CD14-positive monocyte (primary cell): ENCODE measurements around the gene WDR55. TPM values are rescaled to one million over a fixed set of nuclear protein-coding genes. Genes with fewer than 3 reads are reported as not detected.
"Not testable (repeated sequence)": the region's sequence is repeated elsewhere in the genome, so short reads cannot be mapped to it uniquely, and the experiment has no call there.

Source experiments
- DNase-seq, 3 donors: peaks; one replicate each; pipeline ENCODE4 v3.0.0-alpha.2; 2011 to 2022
- H2AFZ ChIP-seq: 2 replicates; pipeline ENCODE4 v1.6.0; 2012; ENCODE audit warnings: mild to moderate bottlenecking, low read depth, low read length, inconsistent platforms; ENCODE audit not compliant: insufficient read depth, poor library complexity, severe bottlenecking
- H3K27ac ChIP-seq, 2 donors: 1 replicate in 1 of 2; 2 replicates in 1 of 2; pipeline ENCODE4 v1.5.1; 2012 to 2013; ENCODE audit warnings: low read length in 2 of 2, control low read depth in 1 of 2, inconsistent platforms in 1 of 2, low read depth in 1 of 2, mild to moderate bottlenecking in 1 of 2
- H3K27me3 ChIP-seq, 2 donors: one replicate each; pipeline versions ENCODE4 v1.6.0 to v1.6.1; 2011 to 2013; ENCODE audit warnings: low read length in 2 of 2; ENCODE audit not compliant: control insufficient read depth in 2 of 2, insufficient read depth in 2 of 2
- H3K36me3 ChIP-seq, 2 donors: replicated peaks in 1 of 2; 1 replicate in 1 of 2; 2 replicates in 1 of 2; pipeline versions ENCODE4 v1.5.1 to v1.6.1; 2012 to 2013; ENCODE audit warnings: low read length in 2 of 2, control low read depth in 1 of 2, inconsistent platforms in 1 of 2, mild to moderate bottlenecking in 1 of 2; ENCODE audit not compliant: insufficient read depth in 2 of 2, control insufficient read depth in 1 of 2
- H3K4me1 ChIP-seq, 2 donors: 1 replicate in 1 of 2; 2 replicates in 1 of 2; pipeline versions ENCODE4 v1.5.1 to v1.6.1; 2012 to 2013; ENCODE audit warnings: low read length in 2 of 2, control low read depth in 1 of 2, inconsistent platforms in 1 of 2, mild to moderate bottlenecking in 1 of 2, moderate library complexity in 1 of 2; ENCODE audit not compliant: insufficient read depth in 2 of 2, control insufficient read depth in 1 of 2
- H3K4me2 ChIP-seq: replicated peaks from 2 replicates; pipeline ENCODE3; 2012; ENCODE audit warnings: low read length, moderate library complexity, mild to moderate bottlenecking; ENCODE audit not compliant: poor library complexity, severe bottlenecking; ENCODE audit errors: extremely low read depth
- H3K4me3 ChIP-seq, 3 experiments: fragments of 200-600 bp in 1 of 3; sonication (generic) in 1 of 3; replicated peaks in 1 of 3; 1 replicate in 2 of 3; 2 replicates in 1 of 3; pipeline ENCODE4 v1.5.1; 2011 to 2013; ENCODE audit warnings: low read length in 3 of 3, mild to moderate bottlenecking in 3 of 3, control low read depth in 2 of 3, low read depth in 2 of 3, inconsistent platforms in 1 of 3, moderate library complexity in 1 of 3
- H3K79me2 ChIP-seq: 2 replicates; pipeline ENCODE4 v1.6.0; 2012; ENCODE audit warnings: mild to moderate bottlenecking, control low read depth, inconsistent platforms, low read length, moderate library complexity; ENCODE audit not compliant: insufficient read depth
- H3K9ac ChIP-seq: 2 replicates; pipeline ENCODE4 v1.6.0; 2017; ENCODE audit warnings: low read length, mild to moderate bottlenecking; ENCODE audit not compliant: insufficient read depth, poor library complexity, severe bottlenecking
- H3K9me3 ChIP-seq, 2 donors: replicated peaks in 1 of 2; 1 replicate in 1 of 2; 2 replicates in 1 of 2; pipeline versions ENCODE4 v1.5.1 to v1.6.1; 2012 to 2013; ENCODE audit warnings: low read length in 2 of 2, control low read depth in 1 of 2; ENCODE audit not compliant: control insufficient read depth in 1 of 2, insufficient read depth in 1 of 2
- H4K20me1 ChIP-seq: 2 replicates; pipeline ENCODE4 v1.6.0; 2012; ENCODE audit warnings: mild to moderate bottlenecking, low read length, control low read depth, moderate library complexity; ENCODE audit not compliant: insufficient read depth
- H3K27ac Mint-ChIP-seq, 7 donors: one replicate each; pipeline ENCODE4 v1.8.0; 2020; ENCODE audit warnings: mild to moderate bottlenecking in 7 of 7, mixed read lengths in 7 of 7, moderate library complexity in 6 of 7, inconsistent platforms in 2 of 7
- H3K27me3 Mint-ChIP-seq, 3 donors: one replicate each; pipeline ENCODE4 v1.8.0; 2021 to 2022; ENCODE audit warnings: low read depth in 3 of 3, mild to moderate bottlenecking in 3 of 3, mixed read lengths in 3 of 3, moderate library complexity in 3 of 3, inconsistent platforms in 1 of 3
- H3K36me3 Mint-ChIP-seq, 2 donors: one replicate each; pipeline ENCODE4 v1.8.0; 2020; ENCODE audit warnings: mixed read lengths in 2 of 2, inconsistent platforms in 1 of 2, mild to moderate bottlenecking in 1 of 2
- H3K4me1 Mint-ChIP-seq: one replicate; pipeline ENCODE4 v1.8.0; 2020; ENCODE audit warnings: mild to moderate bottlenecking, mixed read lengths
- H3K4me3 Mint-ChIP-seq, 2 donors: one replicate each; pipeline ENCODE4 v1.8.0; 2020; ENCODE audit warnings: mild to moderate bottlenecking in 2 of 2, mixed read lengths in 2 of 2, moderate library complexity in 1 of 2
- H3K9me3 Mint-ChIP-seq, 7 donors: one replicate each; pipeline ENCODE4 v1.8.0; 2020 to 2022; ENCODE audit warnings: mixed read lengths in 7 of 7, mild to moderate bottlenecking in 6 of 7, moderate library complexity in 6 of 7, inconsistent platforms in 2 of 7
- WGBS: methylation state at CpG from one replicate; pipeline ENCODE4 v1.1.5; 2013; ENCODE audit warnings: missing lambda C conversion rate; ENCODE audit not compliant: insufficient coverage; 5-methylcytosine and 5-hydroxymethylcytosine counted together
- intact Hi-C, 2 donors: fragments of 100-400 bp; cut with micrococcal nuclease; formaldehyde crosslinking; loops; one replicate each; pipeline versions ENCODE4 v1.15.0 to v1.15.1; 2023
- polyA plus RNA-seq, 3 donors: library from polyadenylated mRNA; depleted of rRNA in 1 of 3; unstranded in 2 of 3; stranded (reverse) in 1 of 3; fragments of 300-500 nt in 2 of 3; fragments of >200 nt in 1 of 3; fragmentation: Illumina TruSeq in 2 of 3; gene quantifications; 1 replicate in 2 of 3; 2 replicates in 1 of 3; pipeline ENCODE4 v1.2.3, GENCODE V29; 2012 to 2021
- TF ChIP-seq, protein P1 (sequence below): fragments of 200-600 bp; IDR thresholded peaks from one replicate; pipeline ENCODE4 v1.8.0; 2022; ENCODE audit warnings: antibody characterized with exemption, mild to moderate bottlenecking

WDR55 gene
- polyA plus RNA-seq, 3 donors: 11.2 to 36.8 (median 13.3) TPM

GRCh38 chr5:140718266-140718592, 53.5 kb downstream of the WDR55 start:
- no peak overlapping the region for H3K9ac ChIP-seq
- Mint-ChIP-seq H3K36me3 (no peaks in the 10 kb centered on the region), H3K4me1 (peaks cover 2% of the 10 kb centered on the region), H3K4me3 (no peak overlapping the region), H3K27me3 (peaks cover 4 to 11% (median 7%) of the 10 kb centered on the region in 3 donors), H3K9me3 (peaks cover 0 to 4% (median 2%) of the 10 kb centered on the region in 7 donors), H3K27ac (peak overlapping the region in 2 of 7 donors; percentile 34 to 51)
- no peak for DNase-seq
- no peaks in the 10 kb centered on the region for H3K79me2 ChIP-seq
- H2AFZ ChIP-seq: no peak overlapping the region
- no peaks in the 10 kb centered on the region for H3K36me3 ChIP-seq
- WGBS: 90% methylated on average over 5 of the region's 7 CpGs
- intact Hi-C loops: loop anchor here (10.0 kb wide), 2 partner anchors 153 to 353 kb away; partner anchors contain the start of genes APBB3 (in 1 of the 2), SLC35A4 (in 1 of the 2) and SLC4A9 (in 1 of the 2)
- no peaks in the 10 kb centered on the region for H3K4me1 ChIP-seq
- H3K9me3 ChIP-seq: no peaks in the 10 kb centered on the region
- TF ChIP-seq, protein P1, sequence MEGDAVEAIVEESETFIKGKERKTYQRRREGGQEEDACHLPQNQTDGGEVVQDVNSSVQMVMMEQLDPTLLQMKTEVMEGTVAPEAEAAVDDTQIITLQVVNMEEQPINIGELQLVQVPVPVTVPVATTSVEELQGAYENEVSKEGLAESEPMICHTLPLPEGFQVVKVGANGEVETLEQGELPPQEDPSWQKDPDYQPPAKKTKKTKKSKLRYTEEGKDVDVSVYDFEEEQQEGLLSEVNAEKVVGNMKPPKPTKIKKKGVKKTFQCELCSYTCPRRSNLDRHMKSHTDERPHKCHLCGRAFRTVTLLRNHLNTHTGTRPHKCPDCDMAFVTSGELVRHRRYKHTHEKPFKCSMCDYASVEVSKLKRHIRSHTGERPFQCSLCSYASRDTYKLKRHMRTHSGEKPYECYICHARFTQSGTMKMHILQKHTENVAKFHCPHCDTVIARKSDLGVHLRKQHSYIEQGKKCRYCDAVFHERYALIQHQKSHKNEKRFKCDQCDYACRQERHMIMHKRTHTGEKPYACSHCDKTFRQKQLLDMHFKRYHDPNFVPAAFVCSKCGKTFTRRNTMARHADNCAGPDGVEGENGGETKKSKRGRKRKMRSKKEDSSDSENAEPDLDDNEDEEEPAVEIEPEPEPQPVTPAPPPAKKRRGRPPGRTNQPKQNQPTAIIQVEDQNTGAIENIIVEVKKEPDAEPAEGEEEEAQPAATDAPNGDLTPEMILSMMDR: no peak
- H4K20me1 ChIP-seq: no peaks in the 10 kb centered on the region
- peaks cover 0 to 3% of the 10 kb centered on the region in 2 donors for H3K27me3 ChIP-seq
- no peak overlapping the region for H3K4me3 ChIP-seq
- no peak overlapping the region for H3K27ac ChIP-seq
- no peak overlapping the region for H3K4me2 ChIP-seq

DNA sequence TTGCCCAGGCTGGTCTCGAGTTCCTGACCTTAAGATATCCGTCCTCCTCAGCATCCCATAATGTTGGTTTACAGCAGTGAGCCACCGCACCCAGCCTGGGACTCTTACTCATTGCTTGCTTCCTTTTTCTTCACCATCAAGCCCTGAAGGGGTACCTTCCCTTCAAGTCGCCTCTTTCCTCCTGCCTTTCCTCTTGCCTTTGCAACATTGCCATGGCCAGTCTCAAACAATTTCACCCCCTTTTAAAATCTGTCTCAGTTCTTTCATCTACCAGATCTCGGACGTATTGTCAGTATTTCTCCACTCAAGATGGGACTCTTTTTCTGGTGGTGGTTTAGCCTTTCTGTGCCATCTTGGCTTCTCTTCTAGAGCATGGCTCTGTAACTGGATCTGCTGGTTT, 56.0 kb downstream of the WDR55 start:
- H3K4me1 ChIP-seq, H4K20me1 ChIP-seq, DNase-seq, H2AFZ ChIP-seq, H3K9me3 ChIP-seq, H3K4me3 ChIP-seq, H3K4me3 Mint-ChIP-seq, H3K4me2 ChIP-seq, H3K79me2 ChIP-seq, H3K4me1 Mint-ChIP-seq, H3K36me3 ChIP-seq, H3K27ac ChIP-seq, H3K36me3 Mint-ChIP-seq, H3K9ac ChIP-seq: not testable (repeated sequence)
- intact Hi-C loops: loop anchor here in 1 of 2 donors (10.0 kb wide), 1 partner anchor 346 kb away; no protein-coding TSS in a partner anchor
- Mint-ChIP-seq H3K27me3 (peaks cover 14 to 26% (median 26%) of the 10 kb centered on the region in 3 donors), H3K9me3 (peaks cover 0 to 12% (median 8%) of the 10 kb centered on the region in 7 donors), H3K27ac (peak overlapping the region in 1 of 7 donors; percentile 41)
- whole genome bisulfite sequencing: 38% methylated on average over 3 of the region's 6 CpGs
- H3K27me3 ChIP-seq: peaks cover 0 to 12% of the 10 kb centered on the region in 2 donors

DNA sequence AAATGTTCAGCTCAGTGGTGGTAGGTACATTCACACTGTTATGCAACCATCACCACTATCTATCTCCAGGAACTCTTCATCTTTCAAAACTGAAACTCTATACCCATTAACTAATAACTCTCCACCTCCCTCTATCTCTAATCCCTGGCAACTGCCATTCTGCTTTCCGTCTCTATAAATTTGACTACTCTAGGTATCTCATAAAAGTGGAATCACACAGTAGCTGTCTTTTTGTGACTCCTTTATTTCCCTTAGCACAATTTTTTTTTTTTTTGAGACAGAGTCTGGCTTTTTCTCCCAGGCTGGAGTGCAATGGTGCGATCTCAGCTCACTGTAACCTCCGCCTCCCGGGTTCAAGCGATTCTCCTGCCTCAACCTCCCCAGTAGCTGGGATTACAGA, 56.7 kb downstream of the WDR55 start:
- H3K27ac ChIP-seq, H3K4me3 ChIP-seq, H3K4me3 Mint-ChIP-seq, H2AFZ ChIP-seq, H3K4me2 ChIP-seq, H3K27ac Mint-ChIP-seq, DNase-seq, H3K36me3 ChIP-seq, H3K79me2 ChIP-seq, H3K9ac ChIP-seq, H4K20me1 ChIP-seq, H3K36me3 Mint-ChIP-seq, H3K9me3 ChIP-seq, H3K4me1 ChIP-seq: not testable (repeated sequence)
- intact Hi-C loops: loop anchor here in 1 of 2 donors (10.0 kb wide), 1 partner anchor 347 kb away; no protein-coding TSS in a partner anchor
- peaks cover 0 to 17% (median 9%) of the 10 kb centered on the region in 7 donors for H3K9me3 Mint-ChIP-seq
- 83% methylated on average over 1 of the region's 5 CpGs for WGBS
- H3K4me1 Mint-ChIP-seq: peaks cover 11% of the 10 kb centered on the region
- H3K27me3 ChIP-seq: peaks cover 3 to 19% of the 10 kb centered on the region in 2 donors
- peaks cover 21 to 32% (median 31%) of the 10 kb centered on the region in 3 donors for H3K27me3 Mint-ChIP-seq
